Pancreas (tissue), 10 donors: ENCODE results near the gene CRACR2A. TPM values are rescaled to one million over a fixed set of nuclear protein-coding genes. Genes with fewer than 3 reads are reported as not detected.

Experiments
- ATAC-seq, 4 donors: fragments of 200-7000 bp; cut with Tn5 transposase; one replicate each; pipeline versions ENCODE4 v1.8.0 to v1.9.1; 2020; ENCODE audit warnings: mild to moderate bottlenecking in 4 of 4, moderate library complexity in 4 of 4
- DNase-seq, 6 donors: peaks; one replicate each; pipeline ENCODE4 v3.0.0-alpha.2; 2020
- FAIRE-seq: peaks from 2 replicates; lab custom pipeline; 2012; peaks lifted over from hg19 to GRCh38; lab: Jason Lieb, UNC
- H3K27ac ChIP-seq, 4 donors: fragments of 200-600 bp; sonication (generic); 1 replicate in 3 of 4; 2 replicates in 1 of 4; pipeline versions ENCODE4 v1.5.0 to v1.8.0; 2020
- H3K27me3 ChIP-seq, 4 donors: fragments of 200-600 bp; one replicate each; pipeline ENCODE4 v1.8.0; 2021
- H3K36me3 ChIP-seq, 3 donors: fragments of 200-600 bp; sonication (generic) in 1 of 3; one replicate each; pipeline versions ENCODE4 v1.5.0 to v1.8.0; 2020 to 2021
- H3K4me1 ChIP-seq, 3 donors: fragments of 200-600 bp; one replicate each; pipeline ENCODE4 v1.8.0; 2021
- H3K4me3 ChIP-seq, 4 donors: fragments of 200-600 bp; sonication (generic) in 2 of 4; one replicate each; pipeline versions ENCODE4 v1.5.0 to v1.8.0; 2020 to 2021
- H3K9me3 ChIP-seq, 4 donors: fragments of 200-600 bp; one replicate each; pipeline ENCODE4 v1.8.0; 2021
- WGBS, 2 donors: extraction: QIAGEN DNeasy Blood & Tissue Kit; methylation state at CpG; one replicate each; pipeline ENCODE4 v1.1.7; 2013; 5-methylcytosine and 5-hydroxymethylcytosine counted together
- intact Hi-C, 3 donors: fragments of 100-400 bp; cut with DNase I; formaldehyde crosslinking; loops; one replicate each; pipeline versions ENCODE4 v1.11.1 to v1.14.2; 2022
- polyA plus RNA-seq, 2 donors: library from polyadenylated mRNA; stranded (reverse); fragments of 200-250 nt; gene quantifications; one replicate each; pipeline ENCODE4 v1.2.3, GENCODE V29; 2013
- total RNA-seq, 6 donors: library from RNA; stranded (reverse); fragmentation: NEBNext Ultra II Directional in 4 of 6; extraction: Animal tissue kit (Norgen Biotek cat#: 25700) in 4 of 6; gene quantifications; one replicate each; pipeline versions ENCODE4 v1.2.1 to v1.2.4, GENCODE V29; 2021 to 2023
- TF ChIP-seq, protein P1 (sequence below), 4 donors: fragments of 200-600 bp; sonication (generic) in 3 of 4; IDR thresholded peaks; one replicate each; pipeline versions ENCODE4 v1.5.0 to v1.8.0; 2021; ENCODE audit warnings: antibody characterized with exemption in 4 of 4
- donor health status: healthy with polysubstance abuse.
- donor health status: DM: no; HTN: no; CAD: no; lungs with moderate emphysema.
- donor health status: DM: no; HTN: no; CAD: no.
- donor health status: control.
- donor health status: control.
- donor health status: Bipolar disorder and iron deficiency.
- donor health status: DM: yes; HTN: yes; CAD: no.
- donor health status: DM: no; HTN: no; CAD: no.
- donor health status: DM: no; HTN: no; CAD: no.
- donor health status: DM: yes; HTN: yes; CAD: no.

The CRACR2A gene
- total and polyA plus RNA-seq, 8 donors: 1.5 to 10.3 (median 7.3) TPM

DNA sequence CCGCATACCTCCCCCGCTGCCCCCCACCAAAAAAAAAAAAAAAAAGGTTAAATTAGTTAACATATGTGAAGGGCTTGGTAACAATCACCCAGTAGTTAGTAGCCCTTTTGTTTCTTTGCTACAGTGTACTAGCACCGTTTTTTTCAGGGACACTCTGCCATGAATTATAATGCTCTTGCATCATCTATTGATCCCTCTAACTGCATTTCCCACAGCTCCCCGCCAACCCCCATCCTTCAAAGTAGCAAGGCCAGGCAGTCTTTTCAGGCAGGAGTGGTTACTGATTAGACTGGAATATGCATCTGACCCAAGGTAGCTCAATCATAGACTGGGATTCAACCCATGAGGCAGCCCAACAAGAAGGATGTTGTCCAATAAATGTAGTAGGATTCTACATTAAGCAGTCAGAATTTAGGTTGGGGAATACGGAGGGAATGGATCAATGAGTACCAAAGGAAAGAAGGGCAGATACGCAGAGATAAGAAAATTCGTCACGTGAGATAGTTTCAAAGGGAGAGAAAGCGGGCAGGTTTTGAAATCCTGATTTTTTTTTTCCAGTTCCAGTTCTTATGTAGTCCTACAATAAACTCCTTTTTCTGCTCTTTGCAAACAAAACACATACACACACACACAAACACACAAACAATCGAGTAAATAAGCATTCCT, 39.8 kb upstream of the CRACR2A start:
- intact Hi-C loops: loop anchor here in 1 of 3 donors (10.0 kb wide), 1 partner anchor 488 kb away; no protein-coding TSS in a partner anchor
- no peak overlapping the region for H3K4me3 ChIP-seq
- peak overlapping the region in 1 of 4 donors; percentile 24 for H3K27ac ChIP-seq
- H3K4me1 ChIP-seq: peaks cover 0 to 12% (median 0%) of the 10 kb centered on the region in 3 donors
- TF ChIP-seq, protein P1, sequence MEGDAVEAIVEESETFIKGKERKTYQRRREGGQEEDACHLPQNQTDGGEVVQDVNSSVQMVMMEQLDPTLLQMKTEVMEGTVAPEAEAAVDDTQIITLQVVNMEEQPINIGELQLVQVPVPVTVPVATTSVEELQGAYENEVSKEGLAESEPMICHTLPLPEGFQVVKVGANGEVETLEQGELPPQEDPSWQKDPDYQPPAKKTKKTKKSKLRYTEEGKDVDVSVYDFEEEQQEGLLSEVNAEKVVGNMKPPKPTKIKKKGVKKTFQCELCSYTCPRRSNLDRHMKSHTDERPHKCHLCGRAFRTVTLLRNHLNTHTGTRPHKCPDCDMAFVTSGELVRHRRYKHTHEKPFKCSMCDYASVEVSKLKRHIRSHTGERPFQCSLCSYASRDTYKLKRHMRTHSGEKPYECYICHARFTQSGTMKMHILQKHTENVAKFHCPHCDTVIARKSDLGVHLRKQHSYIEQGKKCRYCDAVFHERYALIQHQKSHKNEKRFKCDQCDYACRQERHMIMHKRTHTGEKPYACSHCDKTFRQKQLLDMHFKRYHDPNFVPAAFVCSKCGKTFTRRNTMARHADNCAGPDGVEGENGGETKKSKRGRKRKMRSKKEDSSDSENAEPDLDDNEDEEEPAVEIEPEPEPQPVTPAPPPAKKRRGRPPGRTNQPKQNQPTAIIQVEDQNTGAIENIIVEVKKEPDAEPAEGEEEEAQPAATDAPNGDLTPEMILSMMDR (IDR thresholded peaks at IDR 0.05): no peak
- H3K36me3 ChIP-seq: no peaks in the 10 kb centered on the region
- FAIRE-seq (no peak), DNase-seq (peak in 2 of 6 donors; percentile 36 to 51), ATAC-seq (peak; percentile 54 to 85 (median 70))
- WGBS, 2 donors: 57 to 64% methylated on average over 9 to 10 of the region's 10 CpGs
- no peaks in the 10 kb centered on the region for H3K27me3 ChIP-seq
- no peaks in the 10 kb centered on the region for H3K9me3 ChIP-seq

DNA sequence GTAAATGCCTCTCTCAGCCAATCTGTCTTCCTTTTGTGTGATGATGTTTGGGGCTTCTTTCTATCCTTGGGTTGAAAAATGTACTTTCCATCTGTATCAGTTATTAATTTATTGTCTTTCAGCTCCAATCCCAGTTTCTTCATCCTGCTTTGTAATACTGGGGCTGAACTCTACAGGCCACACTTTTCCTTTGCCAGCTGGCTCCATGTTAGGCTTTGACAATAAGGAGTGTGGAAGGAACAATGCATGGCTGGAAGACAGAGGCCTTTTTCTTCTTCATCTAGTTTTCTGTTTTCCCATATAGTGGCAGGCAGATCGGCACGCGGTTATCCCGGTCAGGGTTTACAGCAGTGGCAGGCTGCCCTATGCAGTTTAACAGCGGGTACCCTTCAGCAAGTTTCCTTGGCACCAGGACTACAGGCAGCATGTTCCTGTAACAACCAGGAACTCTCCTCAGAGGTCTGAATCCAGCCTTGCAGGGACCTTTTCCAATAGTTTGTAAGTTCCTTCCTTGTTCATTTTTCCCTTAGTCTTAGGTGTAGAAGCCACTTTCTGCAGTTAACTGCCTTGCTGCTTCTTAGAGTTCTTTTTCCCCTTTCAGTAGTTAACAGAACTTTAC, 38.5 kb upstream of the CRACR2A start:
- H3K36me3 ChIP-seq: no peaks in the 10 kb centered on the region
- peaks cover 0 to 10% (median 0%) of the 10 kb centered on the region in 3 donors for H3K4me1 ChIP-seq
- no peaks in the 10 kb centered on the region for H3K27me3 ChIP-seq
- DNase-seq (no peak), ATAC-seq (peak in 1 of 4 donors; percentile 46), FAIRE-seq (no peak)
- TF ChIP-seq, protein P1 (IDR thresholded peaks at IDR 0.05): no peak
- H3K27ac ChIP-seq: no peak overlapping the region
- WGBS, 2 donors: 75% methylated on average over 5 of the region's 5 CpGs
- intact Hi-C loops: loop anchor here in 1 of 3 donors (10.0 kb wide), 1 partner anchor 487 kb away; no protein-coding TSS in a partner anchor
- H3K4me3 ChIP-seq: no peak overlapping the region
- H3K9me3 ChIP-seq: no peaks in the 10 kb centered on the region

DNA sequence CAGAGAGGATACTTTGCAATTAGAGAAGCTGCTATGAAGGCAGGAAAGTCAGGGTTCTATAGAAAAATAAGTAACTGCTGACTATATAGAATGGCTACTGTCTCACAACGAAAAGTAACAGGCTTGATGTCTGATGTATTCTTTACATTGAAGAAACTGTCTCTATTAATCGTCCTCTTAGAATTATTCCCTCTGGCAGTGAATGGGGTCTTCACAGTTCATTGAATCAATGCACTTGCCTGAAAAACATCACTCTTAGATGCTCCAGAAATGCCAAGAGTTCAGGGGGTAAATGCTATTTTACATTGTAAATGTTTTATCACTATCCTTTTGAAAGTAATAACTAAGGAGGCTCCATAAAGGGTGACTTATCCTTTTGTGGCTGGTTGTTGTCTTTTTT, 37.7 kb upstream of the CRACR2A start:
- TF ChIP-seq, protein P1 (IDR thresholded peaks at IDR 0.05): no peak
- ATAC-seq (no peak), FAIRE-seq (no peak), DNase-seq (no peak)
- intact Hi-C loops: loop anchor here in 1 of 3 donors (10.0 kb wide), 1 partner anchor 486 kb away; no protein-coding TSS in a partner anchor
- 79 to 91% methylated on average over 2 of the region's 2 CpGs for WGBS, 2 donors
- H3K9me3 ChIP-seq: no peaks in the 10 kb centered on the region
- no peaks in the 10 kb centered on the region for H3K36me3 ChIP-seq
- no peak overlapping the region for H3K4me3 ChIP-seq
- H3K27ac ChIP-seq: no peak overlapping the region
- H3K27me3 ChIP-seq: no peaks in the 10 kb centered on the region
- peaks cover 0 to 3% (median 0%) of the 10 kb centered on the region in 3 donors for H3K4me1 ChIP-seq

DNA sequence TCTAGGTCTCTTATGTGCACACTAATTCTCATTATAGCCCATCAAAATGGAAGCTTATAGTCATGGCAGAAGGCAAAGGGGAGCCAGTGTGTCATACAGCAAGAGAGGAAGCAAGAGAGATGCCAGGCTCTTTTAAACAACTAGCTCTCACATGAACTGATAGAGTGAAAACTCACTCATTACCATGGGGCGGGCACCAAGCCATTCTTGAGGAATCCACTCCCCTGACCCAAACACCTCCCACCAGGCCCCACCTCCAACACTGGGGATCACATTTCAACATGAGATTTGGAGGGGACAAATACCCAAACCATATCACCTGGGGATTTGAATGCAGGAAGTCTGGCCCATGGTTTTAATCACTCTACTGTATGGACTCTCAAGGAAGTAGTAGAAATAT, 36.9 kb upstream of the CRACR2A start:
- TF ChIP-seq, protein P1 (IDR thresholded peaks at IDR 0.05): no peak
- Histone ChIP-seq H3K9me3 (no peaks in the 10 kb centered on the region), H3K4me1 (no peaks in the 10 kb centered on the region), H3K27ac (no peak overlapping the region), H3K36me3 (no peaks in the 10 kb centered on the region), H3K4me3 (no peak overlapping the region), H3K27me3 (no peaks in the 10 kb centered on the region)
- intact Hi-C loops: loop anchor here in 1 of 3 donors (10.0 kb wide), 1 partner anchor 485 kb away; no protein-coding TSS in a partner anchor
- 88 to 95% methylated on average over 1 of the region's 1 CpG for WGBS, 2 donors
- FAIRE-seq: no peak
- no peak for DNase-seq
- no peak for ATAC-seq
